CD14-positive monocyte (primary cell): ENCODE data around the gene EDIL3. TPM values are rescaled to one million over a fixed set of nuclear protein-coding genes. Genes with fewer than 3 reads are reported as not detected.

ENCODE experiments used
- DNase-seq, 3 donors: peaks; one replicate each; pipeline ENCODE4 v3.0.0-alpha.2; 2011 to 2022
- H2AFZ ChIP-seq: 2 replicates; pipeline ENCODE4 v1.6.0; 2012; ENCODE audit warnings: mild to moderate bottlenecking, low read depth, low read length, inconsistent platforms; ENCODE audit not compliant: insufficient read depth, poor library complexity, severe bottlenecking
- H3K27ac ChIP-seq, 2 donors: 1 replicate in 1 of 2; 2 replicates in 1 of 2; pipeline ENCODE4 v1.5.1; 2012 to 2013; ENCODE audit warnings: low read length in 2 of 2, control low read depth in 1 of 2, inconsistent platforms in 1 of 2, low read depth in 1 of 2, mild to moderate bottlenecking in 1 of 2
- H3K27me3 ChIP-seq, 2 donors: one replicate each; pipeline versions ENCODE4 v1.6.0 to v1.6.1; 2011 to 2013; ENCODE audit warnings: low read length in 2 of 2; ENCODE audit not compliant: control insufficient read depth in 2 of 2, insufficient read depth in 2 of 2
- H3K36me3 ChIP-seq, 2 donors: replicated peaks in 1 of 2; 1 replicate in 1 of 2; 2 replicates in 1 of 2; pipeline versions ENCODE4 v1.5.1 to v1.6.1; 2012 to 2013; ENCODE audit warnings: low read length in 2 of 2, control low read depth in 1 of 2, inconsistent platforms in 1 of 2, mild to moderate bottlenecking in 1 of 2; ENCODE audit not compliant: insufficient read depth in 2 of 2, control insufficient read depth in 1 of 2
- H3K4me1 ChIP-seq, 2 donors: 1 replicate in 1 of 2; 2 replicates in 1 of 2; pipeline versions ENCODE4 v1.5.1 to v1.6.1; 2012 to 2013; ENCODE audit warnings: low read length in 2 of 2, control low read depth in 1 of 2, inconsistent platforms in 1 of 2, mild to moderate bottlenecking in 1 of 2, moderate library complexity in 1 of 2; ENCODE audit not compliant: insufficient read depth in 2 of 2, control insufficient read depth in 1 of 2
- H3K4me2 ChIP-seq: replicated peaks from 2 replicates; pipeline ENCODE3; 2012; ENCODE audit warnings: low read length, moderate library complexity, mild to moderate bottlenecking; ENCODE audit not compliant: poor library complexity, severe bottlenecking; ENCODE audit errors: extremely low read depth
- H3K4me3 ChIP-seq, 3 experiments: fragments of 200-600 bp in 1 of 3; sonication (generic) in 1 of 3; replicated peaks in 1 of 3; 1 replicate in 2 of 3; 2 replicates in 1 of 3; pipeline ENCODE4 v1.5.1; 2011 to 2013; ENCODE audit warnings: low read length in 3 of 3, mild to moderate bottlenecking in 3 of 3, control low read depth in 2 of 3, low read depth in 2 of 3, inconsistent platforms in 1 of 3, moderate library complexity in 1 of 3
- H3K79me2 ChIP-seq: 2 replicates; pipeline ENCODE4 v1.6.0; 2012; ENCODE audit warnings: mild to moderate bottlenecking, control low read depth, inconsistent platforms, low read length, moderate library complexity; ENCODE audit not compliant: insufficient read depth
- H3K9ac ChIP-seq: 2 replicates; pipeline ENCODE4 v1.6.0; 2017; ENCODE audit warnings: low read length, mild to moderate bottlenecking; ENCODE audit not compliant: insufficient read depth, poor library complexity, severe bottlenecking
- H3K9me3 ChIP-seq, 2 donors: replicated peaks in 1 of 2; 1 replicate in 1 of 2; 2 replicates in 1 of 2; pipeline versions ENCODE4 v1.5.1 to v1.6.1; 2012 to 2013; ENCODE audit warnings: low read length in 2 of 2, control low read depth in 1 of 2; ENCODE audit not compliant: control insufficient read depth in 1 of 2, insufficient read depth in 1 of 2
- H4K20me1 ChIP-seq: 2 replicates; pipeline ENCODE4 v1.6.0; 2012; ENCODE audit warnings: mild to moderate bottlenecking, low read length, control low read depth, moderate library complexity; ENCODE audit not compliant: insufficient read depth
- H3K27ac Mint-ChIP-seq, 7 donors: one replicate each; pipeline ENCODE4 v1.8.0; 2020; ENCODE audit warnings: mild to moderate bottlenecking in 7 of 7, mixed read lengths in 7 of 7, moderate library complexity in 6 of 7, inconsistent platforms in 2 of 7
- H3K27me3 Mint-ChIP-seq, 3 donors: one replicate each; pipeline ENCODE4 v1.8.0; 2021 to 2022; ENCODE audit warnings: low read depth in 3 of 3, mild to moderate bottlenecking in 3 of 3, mixed read lengths in 3 of 3, moderate library complexity in 3 of 3, inconsistent platforms in 1 of 3
- H3K36me3 Mint-ChIP-seq, 2 donors: one replicate each; pipeline ENCODE4 v1.8.0; 2020; ENCODE audit warnings: mixed read lengths in 2 of 2, inconsistent platforms in 1 of 2, mild to moderate bottlenecking in 1 of 2
- H3K4me1 Mint-ChIP-seq: one replicate; pipeline ENCODE4 v1.8.0; 2020; ENCODE audit warnings: mild to moderate bottlenecking, mixed read lengths
- H3K4me3 Mint-ChIP-seq, 2 donors: one replicate each; pipeline ENCODE4 v1.8.0; 2020; ENCODE audit warnings: mild to moderate bottlenecking in 2 of 2, mixed read lengths in 2 of 2, moderate library complexity in 1 of 2
- H3K9me3 Mint-ChIP-seq, 7 donors: one replicate each; pipeline ENCODE4 v1.8.0; 2020 to 2022; ENCODE audit warnings: mixed read lengths in 7 of 7, mild to moderate bottlenecking in 6 of 7, moderate library complexity in 6 of 7, inconsistent platforms in 2 of 7
- WGBS: methylation state at CpG from one replicate; pipeline ENCODE4 v1.1.5; 2013; ENCODE audit warnings: missing lambda C conversion rate; ENCODE audit not compliant: insufficient coverage; 5-methylcytosine and 5-hydroxymethylcytosine counted together
- intact Hi-C, 2 donors: fragments of 100-400 bp; cut with micrococcal nuclease; formaldehyde crosslinking; loops; one replicate each; pipeline versions ENCODE4 v1.15.0 to v1.15.1; 2023
- polyA plus RNA-seq, 3 donors: library from polyadenylated mRNA; depleted of rRNA in 1 of 3; unstranded in 2 of 3; stranded (reverse) in 1 of 3; fragments of 300-500 nt in 2 of 3; fragments of >200 nt in 1 of 3; fragmentation: Illumina TruSeq in 2 of 3; gene quantifications; 1 replicate in 2 of 3; 2 replicates in 1 of 3; pipeline ENCODE4 v1.2.3, GENCODE V29; 2012 to 2021
- TF ChIP-seq, protein P1 (sequence below): fragments of 200-600 bp; IDR thresholded peaks from one replicate; pipeline ENCODE4 v1.8.0; 2022; ENCODE audit warnings: antibody characterized with exemption, mild to moderate bottlenecking

Gene EDIL3
- polyA plus RNA-seq, 3 donors, result 0.09 TPM; not detected in 2

DNA sequence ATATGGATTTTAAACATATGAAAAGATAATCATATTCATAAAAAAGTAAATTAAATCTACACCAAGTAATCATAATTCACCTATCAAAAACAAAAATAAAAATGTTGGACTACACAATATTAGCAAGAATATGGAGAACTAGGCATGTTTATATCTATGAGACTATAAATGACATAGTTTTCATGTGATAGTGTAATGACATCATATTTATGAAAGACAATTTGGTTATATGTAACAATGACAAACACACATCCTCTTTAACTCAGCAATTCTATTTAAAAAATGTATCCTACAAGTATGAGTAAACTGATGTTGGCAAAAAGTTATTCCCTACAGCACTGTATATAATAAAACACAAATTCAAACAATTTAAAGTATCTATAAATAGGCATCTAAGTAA is 312.3 kb downstream of the EDIL3 start:
- Mint-ChIP-seq H3K4me1 (no peaks in the 10 kb centered on the region), H3K4me3 (no peak overlapping the region)

DNA sequence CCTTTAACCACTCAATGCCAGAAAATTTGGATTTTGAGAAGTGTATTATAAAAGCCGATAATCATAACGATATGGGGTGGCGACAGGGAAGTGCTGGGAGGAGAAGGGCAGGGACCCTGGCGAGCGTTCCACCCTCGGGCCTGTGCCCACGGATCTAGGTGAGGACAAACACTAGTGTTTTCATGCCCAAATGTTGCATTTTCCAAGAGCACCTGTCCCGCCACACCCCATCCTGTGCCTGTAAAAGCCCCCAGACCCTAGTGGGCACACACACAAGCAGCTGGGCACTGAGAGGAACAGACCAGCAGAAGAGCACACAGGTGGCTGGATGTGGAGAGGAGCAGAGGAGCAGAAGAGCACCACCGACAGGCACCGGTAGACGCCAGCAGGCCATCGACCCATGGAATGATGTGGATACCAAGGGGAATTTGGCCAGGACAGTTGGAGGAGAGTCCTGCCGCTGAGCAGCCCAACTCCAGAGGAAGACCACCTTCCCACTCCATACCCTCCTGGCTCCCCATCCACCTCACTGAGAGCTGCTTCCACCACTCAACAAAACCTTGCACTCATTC is 315.0 kb downstream of the EDIL3 start:
- Histone ChIP-seq H3K36me3 (no peaks in the 10 kb centered on the region), H3K4me3 (no peak overlapping the region), H3K4me2 (no peak overlapping the region), H2AFZ (no peak overlapping the region), H3K27me3 (no peaks in the 10 kb centered on the region), H4K20me1 (no peaks in the 10 kb centered on the region), H3K4me1 (no peaks in the 10 kb centered on the region), H3K79me2 (no peaks in the 10 kb centered on the region), H3K27ac (no peak overlapping the region), H3K9ac (no peak overlapping the region), H3K9me3 (peaks cover 0 to 8% of the 10 kb centered on the region in 2 donors)
- DNase-seq, result no peak
- H3K27ac Mint-ChIP-seq, result no peak overlapping the region
- H3K36me3 Mint-ChIP-seq, result no peaks in the 10 kb centered on the region
- intact Hi-C loops, result no loop called here
- peaks cover 0 to 1% (median 0%) of the 10 kb centered on the region in 3 donors for H3K27me3 Mint-ChIP-seq
- no peak overlapping the region for H3K4me3 Mint-ChIP-seq
- TF ChIP-seq, protein P1, sequence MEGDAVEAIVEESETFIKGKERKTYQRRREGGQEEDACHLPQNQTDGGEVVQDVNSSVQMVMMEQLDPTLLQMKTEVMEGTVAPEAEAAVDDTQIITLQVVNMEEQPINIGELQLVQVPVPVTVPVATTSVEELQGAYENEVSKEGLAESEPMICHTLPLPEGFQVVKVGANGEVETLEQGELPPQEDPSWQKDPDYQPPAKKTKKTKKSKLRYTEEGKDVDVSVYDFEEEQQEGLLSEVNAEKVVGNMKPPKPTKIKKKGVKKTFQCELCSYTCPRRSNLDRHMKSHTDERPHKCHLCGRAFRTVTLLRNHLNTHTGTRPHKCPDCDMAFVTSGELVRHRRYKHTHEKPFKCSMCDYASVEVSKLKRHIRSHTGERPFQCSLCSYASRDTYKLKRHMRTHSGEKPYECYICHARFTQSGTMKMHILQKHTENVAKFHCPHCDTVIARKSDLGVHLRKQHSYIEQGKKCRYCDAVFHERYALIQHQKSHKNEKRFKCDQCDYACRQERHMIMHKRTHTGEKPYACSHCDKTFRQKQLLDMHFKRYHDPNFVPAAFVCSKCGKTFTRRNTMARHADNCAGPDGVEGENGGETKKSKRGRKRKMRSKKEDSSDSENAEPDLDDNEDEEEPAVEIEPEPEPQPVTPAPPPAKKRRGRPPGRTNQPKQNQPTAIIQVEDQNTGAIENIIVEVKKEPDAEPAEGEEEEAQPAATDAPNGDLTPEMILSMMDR, result no peak
- no peaks in the 10 kb centered on the region for H3K4me1 Mint-ChIP-seq
- 97% methylated on average over 10 of the region's 13 CpGs for WGBS
- H3K9me3 Mint-ChIP-seq, result peaks cover 0 to 6% (median 3%) of the 10 kb centered on the region in 7 donors

More for the DNA sequence above, 312.3 kb downstream of the EDIL3 start:
- Mint-ChIP-seq H3K36me3 (no peaks in the 10 kb centered on the region), H3K27ac (no peak overlapping the region), H3K27me3 (peaks cover 0 to 1% (median 0%) of the 10 kb centered on the region in 3 donors), H3K9me3 (peaks cover 0 to 6% (median 3%) of the 10 kb centered on the region in 7 donors)
- peaks cover 0 to 8% of the 10 kb centered on the region in 2 donors for H3K9me3 ChIP-seq
- H3K4me1 ChIP-seq, result no peaks in the 10 kb centered on the region
- H3K4me2 ChIP-seq, result no peak overlapping the region
- no peaks in the 10 kb centered on the region for H3K36me3 ChIP-seq
- TF ChIP-seq, protein P1, result no peak
- no peaks in the 10 kb centered on the region for H3K79me2 ChIP-seq
- no peaks in the 10 kb centered on the region for H4K20me1 ChIP-seq
- no peak overlapping the region for H3K27ac ChIP-seq
- H3K4me3 ChIP-seq, result no peak overlapping the region
- intact Hi-C loops, result no loop called here
- H3K27me3 ChIP-seq, result no peaks in the 10 kb centered on the region
- no peak overlapping the region for H2AFZ ChIP-seq
- no peak overlapping the region for H3K9ac ChIP-seq
- DNase-seq, result no peak
